ENCODE data around the gene KIRREL1.
"Not testable (repeated sequence)": the region's sequence is repeated elsewhere in the genome, so short reads cannot be mapped to it uniquely, and the experiment has no call there.

Gene KIRREL1

DNA sequence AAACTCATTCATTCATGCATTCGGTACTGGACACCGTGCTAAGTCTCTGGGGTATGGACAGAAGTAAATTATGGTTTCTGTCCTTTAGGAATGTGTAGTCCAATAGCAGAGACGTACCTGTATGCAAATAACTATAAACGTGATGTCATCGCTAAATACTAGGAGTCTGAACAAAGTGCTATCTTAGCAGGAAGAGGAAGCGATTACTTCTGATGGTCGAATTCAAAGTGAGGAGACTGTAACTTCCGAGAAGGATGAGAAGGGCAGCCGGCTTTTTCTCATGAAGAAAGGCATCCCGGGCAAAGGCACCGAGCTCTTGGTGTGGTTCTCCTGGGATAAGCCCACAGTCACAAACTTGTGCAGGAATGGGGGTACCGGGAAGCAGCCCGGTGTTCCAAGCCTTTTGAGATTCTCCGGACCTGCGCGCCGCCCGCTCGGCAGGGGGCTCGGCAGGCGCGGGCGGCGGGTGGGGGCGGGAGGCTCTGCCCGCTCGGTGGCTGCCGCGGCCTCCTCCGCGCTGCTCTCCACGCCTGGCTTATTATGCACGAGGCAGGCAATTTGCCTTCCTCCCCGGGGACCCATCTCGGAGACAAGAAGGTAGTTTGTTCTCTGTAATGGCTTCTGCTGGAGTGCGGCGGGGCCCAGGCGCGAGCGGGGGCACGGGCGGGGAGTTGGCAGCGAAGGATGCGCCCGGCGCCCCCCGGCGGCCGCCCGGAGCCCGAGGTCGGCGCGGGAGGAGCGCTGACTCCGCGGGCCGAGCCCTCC lies 119.7 kb downstream of the KIRREL1 start:
- DNase-seq: peak in 1 of 2 donors; percentile 12

DNA sequence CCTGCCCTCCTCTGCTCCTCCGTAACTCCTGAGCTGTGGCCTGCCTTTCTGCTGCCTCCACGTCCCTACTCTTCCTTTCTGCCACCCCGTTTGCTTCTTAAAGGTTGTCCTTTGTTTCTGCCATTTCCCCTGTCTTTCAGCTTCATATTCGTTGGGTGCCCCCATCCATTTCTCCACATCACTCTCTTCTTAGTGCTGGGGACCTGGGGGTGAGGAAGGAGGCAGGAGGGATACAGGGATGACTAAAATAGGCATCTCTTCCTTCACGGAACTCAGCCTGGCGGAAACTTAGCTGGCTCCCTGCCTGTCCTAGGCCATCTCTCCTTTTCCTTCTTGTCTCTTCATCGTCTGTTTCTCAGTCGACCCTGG lies 120.3 kb downstream of the KIRREL1 start:
- DNase-seq: no peak

DNA sequence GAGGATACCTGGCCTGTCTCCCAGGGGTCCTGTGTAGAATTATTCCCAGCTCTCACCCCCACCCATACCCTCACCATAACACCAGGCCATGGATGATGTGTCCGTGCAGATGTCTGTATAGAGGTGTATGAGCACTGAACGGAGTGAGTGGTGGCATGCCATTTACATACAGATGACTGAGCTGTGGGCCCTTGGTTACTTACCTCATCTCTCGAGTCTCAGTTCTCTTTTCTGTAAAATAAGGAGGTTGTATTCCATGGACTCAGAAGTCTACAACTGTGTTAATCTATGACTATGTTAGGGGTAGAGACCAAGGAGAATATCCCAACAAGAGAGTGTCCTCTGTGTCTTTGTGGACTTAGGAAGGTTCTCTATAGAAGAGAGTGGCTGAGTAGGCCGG lies 121.7 kb downstream of the KIRREL1 start:
- no peak for DNase-seq

DNA sequence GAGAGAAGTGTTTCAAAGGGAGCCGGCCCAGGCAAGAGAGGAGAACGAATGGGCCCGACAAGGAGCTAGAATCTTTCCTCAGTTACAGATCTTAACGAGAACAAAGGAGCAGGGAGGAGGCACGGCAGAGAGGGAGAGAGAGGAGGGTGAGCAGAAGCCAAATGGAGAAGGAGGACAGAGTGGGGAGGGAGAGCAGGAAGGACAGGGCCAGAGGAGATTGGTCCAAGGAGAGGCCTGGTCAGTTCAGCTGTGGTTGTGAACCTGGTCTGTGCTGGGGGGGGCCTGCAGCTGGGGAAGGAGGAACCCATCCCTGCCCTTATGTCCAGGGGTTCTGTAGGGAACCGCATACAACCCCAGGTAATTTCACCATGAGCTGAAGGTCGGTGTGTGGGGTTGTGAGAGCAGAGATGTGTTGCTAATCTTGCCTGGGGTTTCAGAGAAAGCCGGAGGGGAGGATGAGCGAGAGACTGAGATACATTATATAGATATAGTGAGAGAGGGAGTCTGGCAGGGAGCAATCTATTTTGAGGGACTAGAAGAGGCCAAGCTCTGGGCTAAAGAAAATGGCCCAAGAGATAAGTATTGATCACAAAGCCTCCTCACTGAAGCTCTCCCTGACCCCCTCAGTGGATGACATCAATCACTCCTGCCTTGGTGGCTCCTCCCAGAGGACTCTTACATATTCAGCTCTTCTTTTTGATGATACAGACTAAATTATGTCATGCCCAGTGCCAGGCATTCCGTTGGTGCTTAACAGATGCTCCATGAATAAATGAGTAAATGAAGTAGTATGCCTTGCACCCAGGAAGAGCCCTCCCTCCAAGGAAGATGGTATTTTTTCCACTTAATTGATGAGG lies 123.1 kb downstream of the KIRREL1 start:
- DNase-seq: no peak

GRCh38 chr1:158117854-158118704 lies 124.6 kb downstream of the KIRREL1 start:
- DNase-seq: no peak

- no peak for DNase-seq
Measured at GRCh38 chr1:158118713-158119402, 125.4 kb downstream of the KIRREL1 start.

DNA sequence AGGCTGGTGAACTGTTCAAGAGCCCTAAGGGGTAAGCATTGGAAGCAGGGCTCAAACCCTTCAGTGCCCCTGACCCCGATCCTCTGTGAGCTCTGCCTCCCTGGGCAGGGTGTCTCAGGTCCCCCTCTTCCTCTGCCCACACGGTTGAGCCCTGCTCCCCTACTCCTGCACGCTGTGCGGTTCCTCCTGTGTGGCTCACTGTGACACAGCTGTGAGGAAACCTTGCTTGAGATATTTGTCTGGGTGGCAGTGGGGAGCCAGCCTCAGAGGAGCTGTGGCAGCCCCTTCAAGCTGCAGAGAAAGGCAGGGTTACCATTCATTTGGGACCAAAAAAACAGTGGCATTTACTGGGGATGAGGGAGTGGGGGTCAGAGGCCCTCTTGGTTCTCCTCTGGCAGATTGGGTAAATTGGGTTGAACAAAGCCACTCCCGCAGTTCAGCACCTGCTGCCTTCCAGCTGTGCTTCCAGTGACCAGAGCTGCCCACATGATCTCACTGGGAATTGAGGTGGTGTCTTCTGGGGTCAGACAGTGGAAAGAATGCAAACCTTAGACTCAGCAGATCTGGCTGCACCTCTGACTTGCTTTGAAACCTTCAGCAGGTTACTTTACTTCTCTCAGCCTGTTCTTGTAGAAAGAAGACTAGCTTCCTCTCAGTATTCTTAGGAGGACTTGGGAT lies 126.7 kb downstream of the KIRREL1 start:
- DNase-seq: no peak

- DNase-seq: no peak
Measured at GRCh38 chr1:158121604-158122254, 128.3 kb downstream of the KIRREL1 start.

GRCh38 chr1:158122833-158123388 lies 129.5 kb downstream of the KIRREL1 start:
- DNase-seq: no peak

GRCh38 chr1:158124034-158124433 lies 130.6 kb downstream of the KIRREL1 start:
- DNase-seq: no peak

DNA sequence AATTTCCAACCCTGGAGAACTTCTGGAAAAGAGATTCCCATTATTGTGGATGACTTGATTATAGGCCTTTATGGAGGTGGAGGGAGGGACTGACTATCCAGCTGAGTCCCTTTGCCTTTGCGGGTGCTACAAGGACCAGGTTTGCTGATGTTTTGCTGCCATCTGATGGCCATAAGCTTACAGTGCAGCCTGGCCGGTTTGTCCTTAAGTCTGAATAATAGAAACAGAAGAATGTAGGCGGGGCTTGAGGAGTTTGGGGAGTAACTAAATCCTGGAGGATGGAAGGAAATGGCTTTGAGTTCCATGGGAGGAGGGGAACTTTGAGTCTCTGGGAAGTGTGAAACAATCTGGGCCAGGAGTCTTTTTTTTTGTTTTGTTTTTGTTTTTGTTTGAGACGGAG lies 131.6 kb downstream of the KIRREL1 start:
- peak; percentile 6 to 72 for DNase-seq

DNA sequence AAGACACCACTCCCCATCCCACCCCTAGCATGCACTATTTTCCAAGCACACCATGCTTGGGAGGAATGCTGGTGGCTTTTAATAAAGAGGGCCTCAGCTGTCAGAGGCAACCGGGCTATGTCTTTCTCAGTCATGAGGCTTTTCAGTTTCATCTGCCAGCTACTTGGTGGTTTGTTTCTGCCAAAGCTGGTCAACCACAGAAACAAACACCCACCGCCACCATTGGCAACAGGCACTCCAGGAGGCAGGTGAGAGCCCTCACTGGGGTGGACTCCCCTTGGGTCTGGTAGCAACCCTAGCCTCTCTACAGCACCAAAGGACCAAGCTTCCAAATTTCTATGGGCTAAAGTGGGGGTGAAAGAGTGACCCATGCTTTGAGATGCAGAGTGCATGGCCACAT lies 133.0 kb downstream of the KIRREL1 start:
- no peak for DNase-seq

DNA sequence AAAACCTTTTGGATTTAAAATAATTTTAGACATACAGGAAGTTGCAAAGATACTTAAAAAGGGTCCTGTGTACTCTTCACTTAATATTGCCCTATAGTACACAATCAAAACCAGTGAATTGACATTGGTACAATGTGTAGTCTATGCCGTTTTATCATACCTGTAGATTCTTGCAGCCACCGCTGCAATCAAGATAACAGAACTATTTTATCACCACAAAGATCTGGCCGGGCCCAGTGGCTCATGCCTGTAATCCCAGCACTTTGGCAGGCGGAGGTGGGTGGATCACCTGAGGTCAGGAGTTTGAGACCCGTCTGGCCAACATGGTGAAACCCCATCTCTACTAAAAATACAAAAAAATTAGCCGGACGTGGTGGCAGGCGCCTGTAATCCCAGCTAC lies 135.1 kb downstream of the KIRREL1 start:
- DNase-seq: not testable (repeated sequence)

GRCh38 chr1:158131217-158131616 lies 137.8 kb downstream of the KIRREL1 start:
- DNase-seq: no peak

GRCh38 chr1:158140764-158141192 lies 147.3 kb downstream of the KIRREL1 start:
- no peak for DNase-seq

- DNase-seq: no peak
Measured at GRCh38 chr1:158145173-158145719, 151.8 kb downstream of the KIRREL1 start.

DNA sequence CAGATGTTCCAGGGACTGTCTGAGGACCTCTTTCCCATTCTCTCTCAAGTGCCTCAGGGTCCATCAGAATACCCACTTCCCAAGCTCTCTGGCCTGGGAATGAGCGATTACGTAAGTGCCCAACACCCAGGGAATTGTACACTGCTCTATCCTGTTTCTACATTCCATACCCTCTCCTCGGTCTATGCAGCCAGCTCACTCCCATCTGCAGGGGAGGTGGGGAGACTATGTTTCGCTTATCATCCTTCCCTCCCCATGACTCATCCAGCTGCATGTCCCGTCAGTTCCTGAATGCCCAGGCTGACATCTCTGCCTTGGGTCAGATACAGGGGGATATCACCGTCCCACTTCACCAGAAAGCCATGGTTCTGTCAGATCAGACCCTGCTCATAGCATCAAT lies 152.7 kb downstream of the KIRREL1 start:
- no peak for DNase-seq

- DNase-seq: no peak
Measured at GRCh38 chr1:158146739-158147138, 153.3 kb downstream of the KIRREL1 start.

DNA sequence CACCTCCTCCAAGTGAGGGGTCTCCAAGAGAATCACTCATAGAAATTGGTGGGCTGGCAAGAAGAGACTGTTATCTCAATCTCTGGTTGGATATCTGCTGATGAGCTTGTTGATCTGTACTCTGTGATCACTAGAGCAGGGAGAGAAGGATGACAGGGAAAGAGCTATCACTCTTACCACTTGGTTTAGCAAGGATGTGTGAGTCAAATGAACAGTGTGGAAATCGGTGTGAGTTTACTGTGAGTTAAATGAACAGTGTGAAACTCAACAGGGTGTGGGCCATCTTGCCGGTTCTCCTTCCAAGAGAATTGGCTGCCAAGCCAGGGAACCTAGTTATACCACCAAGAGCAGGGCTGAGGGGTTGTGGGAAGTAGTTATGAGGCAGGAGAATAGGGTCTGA lies 154.0 kb downstream of the KIRREL1 start:
- no peak for DNase-seq

DNA sequence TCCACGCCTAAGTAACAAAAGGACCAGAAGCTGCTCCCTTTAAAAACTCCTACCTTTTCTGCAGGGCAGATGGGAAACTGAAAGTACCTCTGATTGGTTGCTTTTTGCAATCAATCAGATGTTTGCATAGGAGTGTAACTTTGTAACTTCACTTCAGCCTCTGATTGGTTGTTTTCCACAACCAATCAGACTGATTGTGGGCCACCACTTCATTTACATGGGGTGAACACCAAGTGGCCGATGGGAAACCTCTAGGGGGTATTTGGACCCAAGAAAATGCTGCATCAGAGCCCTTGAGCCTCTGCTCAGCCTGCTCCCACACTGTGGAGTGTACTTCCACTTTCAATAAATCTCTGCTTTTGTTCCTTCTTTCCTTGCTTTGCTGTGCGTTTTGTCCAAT lies 154.4 kb downstream of the KIRREL1 start:
- DNase-seq: no peak

- DNase-seq: no peak
Measured at GRCh38 chr1:158148468-158148867, 155.0 kb downstream of the KIRREL1 start.

Data from bone marrow (tissue), 2 donors.